H1 (cell line): ENCODE data around the gene B3GALT4. TPM values are rescaled to one million over a fixed set of nuclear protein-coding genes. Genes with fewer than 3 reads are reported as not detected.

Experiments
- CTCF ChIA-PET: fragments of 300-600 bp; sonication (Branson Sonifier 250); formaldehyde crosslinking; loops from one replicate; lab custom pipeline; 2021; ENCODE audit not compliant: partially characterized antibody; lab: Charles Lee
- POLR2A ChIA-PET: fragments of 300-600 bp; sonication (Branson Sonifier 250); formaldehyde crosslinking; loops from one replicate; lab custom pipeline; 2021; ENCODE audit warnings: inconsistent platforms; ENCODE audit not compliant: partially characterized antibody; lab: Charles Lee
- DNase-seq, 2 experiments: peaks; one replicate each; pipeline versions ENCODE4 v3.0.0 to v3.0.0-alpha.2; 2010 to 2022; ENCODE audit warnings: low spot score in 2 of 2, low read depth in 1 of 2, mixed read lengths in 1 of 2
- FAIRE-seq: peaks from 2 replicates; lab custom pipeline; 2011; peaks lifted over from hg19 to GRCh38; lab: Jason Lieb, UNC
- H2AFZ ChIP-seq: 2 replicates; pipeline ENCODE4 v1.8.1; 2012; ENCODE audit warnings: low read length, inconsistent platforms
- H2AK5ac ChIP-seq: 2 replicates; pipeline ENCODE4 v1.6.1; 2013; ENCODE audit warnings: low read depth, low read length
- H2BK120ac ChIP-seq: replicated peaks from 2 replicates; pipeline ENCODE3; 2013; ENCODE audit warnings: low read depth, low read length, inconsistent platforms
- H2BK12ac ChIP-seq: 2 replicates; pipeline ENCODE4 v1.6.1; 2013; ENCODE audit warnings: low read depth, low read length
- H2BK15ac ChIP-seq: 2 replicates; pipeline ENCODE4 v1.6.1; 2013; ENCODE audit warnings: low read length
- H2BK20ac ChIP-seq: 2 replicates; pipeline ENCODE4 v1.6.1; 2013; ENCODE audit warnings: low read length
- H2BK5ac ChIP-seq: 2 replicates; pipeline ENCODE4 v1.6.1; 2013; ENCODE audit warnings: low read depth, low read length
- H3K14ac ChIP-seq: 2 replicates; pipeline ENCODE4 v1.6.1; 2013; ENCODE audit warnings: inconsistent platforms; ENCODE audit not compliant: insufficient read length
- H3K18ac ChIP-seq: 2 replicates; pipeline ENCODE4 v1.6.1; 2013; ENCODE audit warnings: low read length; ENCODE audit errors: extremely low read depth
- H3K23ac ChIP-seq: 2 replicates; pipeline ENCODE4 v1.6.1; 2013; ENCODE audit warnings: inconsistent platforms; ENCODE audit not compliant: insufficient read length
- H3K23me2 ChIP-seq: 2 replicates; pipeline ENCODE4 v1.6.1; 2013; ENCODE audit warnings: low read depth, low read length
- H3K27ac ChIP-seq: 2 replicates; pipeline ENCODE4 v1.6.1; 2011; ENCODE audit warnings: low read depth, low read length, inconsistent platforms
- H3K27me3 ChIP-seq, 4 experiments: replicated peaks in 1 of 4; 1 replicate in 1 of 4; 2 replicates in 3 of 4; pipeline versions ENCODE4 v1.6.1 to v1.8.1; 2011 to 2013; ENCODE audit warnings: low read length in 3 of 4, mild to moderate bottlenecking in 3 of 4, inconsistent platforms in 2 of 4, mixed read lengths in 2 of 4, moderate library complexity in 1 of 4; ENCODE audit not compliant: control insufficient read depth in 3 of 4, insufficient read depth in 3 of 4; ENCODE audit errors: extremely low read depth in 1 of 4
- H3K36me3 ChIP-seq, 4 experiments: 2 replicates each; pipeline versions ENCODE4 v1.6.1 to v1.8.1; 2011 to 2013; ENCODE audit warnings: mild to moderate bottlenecking in 4 of 4, low read length in 3 of 4, moderate library complexity in 2 of 4, control low read depth in 1 of 4, inconsistent platforms in 1 of 4; ENCODE audit not compliant: insufficient read depth in 4 of 4, control insufficient read depth in 2 of 4
- H3K4ac ChIP-seq: replicated peaks from 2 replicates; pipeline ENCODE3; 2013; ENCODE audit warnings: low read length, low read depth, mixed read lengths, inconsistent platforms; ENCODE audit not compliant: insufficient read length
- H3K4me1 ChIP-seq, 4 experiments: replicated peaks in 1 of 4; 1 replicate in 1 of 4; 2 replicates in 3 of 4; pipeline versions ENCODE4 v1.6.1 to v1.8.1; 2011 to 2013; ENCODE audit warnings: low read length in 3 of 4, inconsistent platforms in 2 of 4, mixed read lengths in 1 of 4; ENCODE audit not compliant: insufficient read depth in 4 of 4, control insufficient read depth in 3 of 4
- H3K4me2 ChIP-seq, 2 experiments: 2 replicates each; pipeline versions ENCODE4 v1.6.1 to v1.8.1; 2011 to 2013; ENCODE audit warnings: low read depth in 2 of 2, low read length in 2 of 2, control low read depth in 1 of 2, inconsistent platforms in 1 of 2, mild to moderate bottlenecking in 1 of 2; ENCODE audit not compliant: insufficient read depth in 1 of 2
- H3K4me3 ChIP-seq, 4 experiments: fragments of 200-600, 300-600 bp in 1 of 4; sonication (generic), shearing (Covaris generic), sonication (Bioruptor Twin) in 1 of 4; 2 replicates each; pipeline versions ENCODE4 v1.5.1 to v1.8.1; 2011 to 2016; ENCODE audit warnings: low read length in 4 of 4, low read depth in 3 of 4, control low read depth in 2 of 4, inconsistent platforms in 2 of 4, mild to moderate bottlenecking in 2 of 4, mixed read lengths in 1 of 4, moderate library complexity in 1 of 4; ENCODE audit not compliant: insufficient read depth in 2 of 4; ENCODE audit errors: extremely low read depth in 1 of 4
- H3K56ac ChIP-seq: replicated peaks from 2 replicates; pipeline ENCODE3; 2013; ENCODE audit warnings: low read depth, mild to moderate bottlenecking, mixed read lengths, low read length, inconsistent platforms; ENCODE audit not compliant: insufficient read length
- H3K79me1 ChIP-seq: 2 replicates; pipeline ENCODE4 v1.6.1; 2013; ENCODE audit warnings: low read depth, low read length, control low read depth
- H3K79me2 ChIP-seq, 2 experiments: 2 replicates each; pipeline versions ENCODE4 v1.6.1 to v1.8.1; 2012 to 2013; ENCODE audit warnings: low read length in 2 of 2, mild to moderate bottlenecking in 2 of 2, inconsistent platforms in 1 of 2; ENCODE audit not compliant: insufficient read depth in 2 of 2, control insufficient read depth in 1 of 2
- H3K9ac ChIP-seq, 4 experiments: replicated peaks in 1 of 4; 1 replicate in 1 of 4; 2 replicates in 3 of 4; pipeline versions ENCODE4 v1.6.1 to v1.8.1; 2011 to 2013; ENCODE audit warnings: low read depth in 3 of 4, low read length in 3 of 4, control low read depth in 2 of 4, mild to moderate bottlenecking in 2 of 4, moderate library complexity in 2 of 4, inconsistent platforms in 1 of 4; ENCODE audit errors: extremely low read depth in 1 of 4
- H3K9me3 ChIP-seq, 2 experiments: 2 replicates each; pipeline versions ENCODE4 v1.6.1 to v1.8.1; 2012 to 2013; ENCODE audit warnings: mild to moderate bottlenecking in 2 of 2, moderate library complexity in 2 of 2, control low read depth in 1 of 2, inconsistent platforms in 1 of 2, low read depth in 1 of 2, low read length in 1 of 2, mixed read lengths in 1 of 2; ENCODE audit not compliant: insufficient read depth in 2 of 2
- H4K20me1 ChIP-seq, 2 experiments: replicated peaks in 1 of 2; 2 replicates each; pipeline versions ENCODE3 to v1.8.1; 2011 to 2013; ENCODE audit warnings: inconsistent platforms in 2 of 2, low read length in 2 of 2, mild to moderate bottlenecking in 1 of 2; ENCODE audit not compliant: insufficient read depth in 2 of 2, control insufficient read depth in 1 of 2
- H4K5ac ChIP-seq: 2 replicates; pipeline ENCODE4 v1.6.1; 2013; ENCODE audit warnings: low read length, low read depth, mixed read lengths, inconsistent platforms; ENCODE audit not compliant: insufficient read length
- H4K8ac ChIP-seq: 2 replicates; pipeline ENCODE4 v1.8.0; 2013; ENCODE audit warnings: mild to moderate bottlenecking, moderate library complexity, low read length, inconsistent platforms; ENCODE audit not compliant: insufficient read depth; ENCODE audit errors: extremely low read depth
- H4K91ac ChIP-seq: replicated peaks from 2 replicates; pipeline ENCODE3; 2013; ENCODE audit warnings: low read length, mixed read lengths, inconsistent platforms; ENCODE audit not compliant: insufficient read length
- ASH2L ChIP-seq: fragments of 200-600, 300-600 bp; sonication (generic); IDR thresholded peaks from one replicate; pipeline ENCODE4 v1.7.1; 2017; ENCODE audit warnings: low read length
- ATF2 ChIP-seq: IDR thresholded peaks from 2 replicates; pipeline ENCODE4 v1.6.1; 2012; ENCODE audit warnings: low read length, inconsistent platforms
- CBX5 ChIP-seq: fragments of 300-800, 300-1000 bp; sonication (generic); IDR thresholded peaks from 2 replicates; pipeline ENCODE4 v1.7.1; 2016; ENCODE audit warnings: antibody characterized with exemption, low read length, low read depth
- JUND ChIP-seq: IDR thresholded peaks from 2 replicates; pipeline ENCODE4 v1.6.1; 2011; ENCODE audit warnings: mild to moderate bottlenecking, improper control_type of control experiment, low read length
- MAFK ChIP-seq: IDR thresholded peaks from 2 replicates; pipeline ENCODE4 v1.6.1; 2012; ENCODE audit warnings: low read depth, mild to moderate bottlenecking, improper control_type of control experiment, low read length
- MAX ChIP-seq: IDR thresholded peaks from 2 replicates; pipeline ENCODE4 v1.6.1; 2012; ENCODE audit warnings: inconsistent platforms
- WGBS, 2 experiments: shearing (Covaris generic) in 1 of 2; methylation state at CpG; one replicate each; pipeline versions ENCODE4 v1.1.6 to v1.1.7; 2013 to 2015; ENCODE audit warnings: low lambda C conversion rate in 2 of 2, mixed read lengths in 2 of 2, inconsistent platforms in 1 of 2, low coverage in 1 of 2, missing lambda C conversion rate in 1 of 2; ENCODE audit not compliant: insufficient replicate concordance in 2 of 2, insufficient coverage in 1 of 2, insufficient read length in 1 of 2; ENCODE audit errors: extremely low coverage in 1 of 2, missing lambda C conversion rate in 1 of 2; 5-methylcytosine and 5-hydroxymethylcytosine counted together
- polyA plus RNA-seq, 7 experiments: library from polyadenylated mRNA; depleted of rRNA in 3 of 7; stranded (reverse) in 5 of 7; unstranded in 2 of 7; fragments of >200 nt in 5 of 7; fragments of 200-250 nt in 2 of 7; gene quantifications; 1 replicate in 5 of 7; 2 replicates in 1 of 7; 4 replicates in 1 of 7; pipeline versions ENCODE4 v1.2.1 to v1.2.3, GENCODE V29; 2011 to 2013; ENCODE audit warnings: missing spikeins in 2 of 7, mixed read lengths in 2 of 7
- total RNA-seq: library from RNA; stranded (reverse); fragmentation: NEBNext Ultra II Directional; extraction: Animal tissue kit (Norgen Biotek cat#: 25700); gene quantifications from 2 replicates; pipeline ENCODE4 v1.2.1, GENCODE V29; 2021
- TF ChIP-seq, protein P1 (sequence below), 3 experiments: IDR thresholded peaks; 1 replicate in 2 of 3; 2 replicates in 1 of 3; pipeline versions ENCODE4 v1.5.1 to v1.6.1; 2011; ENCODE audit warnings: low read length in 3 of 3, mild to moderate bottlenecking in 3 of 3, inconsistent platforms in 2 of 3, low read depth in 1 of 3, moderate library complexity in 1 of 3; ENCODE audit not compliant: insufficient read depth in 1 of 3; ENCODE audit errors: control extremely low read depth in 1 of 3

The B3GALT4 gene
- total and polyA plus RNA-seq, 2 of the 8 experiments (the other 6 are each of a cell fraction or from before 2014, with no cell fraction given) = 2.2 to 3.0 TPM

DNA sequence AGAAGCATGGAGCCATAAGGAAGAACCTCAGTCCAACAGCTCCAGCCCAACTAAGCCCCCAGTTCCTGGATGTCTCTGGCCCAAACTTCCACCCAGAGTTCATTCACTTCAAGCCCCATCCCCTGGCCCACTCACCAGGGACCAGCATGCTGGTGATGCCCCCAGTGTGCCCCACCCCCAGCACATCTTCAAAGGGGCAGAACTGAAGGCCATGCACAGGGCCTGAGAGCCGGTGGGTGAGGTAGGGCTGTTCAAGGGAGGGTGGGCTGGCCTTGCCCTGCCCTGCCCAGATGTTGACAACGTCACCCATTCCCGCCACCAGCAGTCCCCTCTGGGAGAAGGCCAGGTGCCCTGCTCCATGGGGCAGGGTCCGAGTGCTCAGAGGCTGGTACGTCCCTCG is 3.6 kb downstream of the B3GALT4 start:
- Histone ChIP-seq H3K9me3 (no peaks in the 10 kb centered on the region), H2BK5ac (0 out of 2 replicates have a peak overlapping the region, but pooled peaks have one; percentile 45), H2BK120ac (no peak overlapping the region), H3K56ac (no peak overlapping the region), H3K4me3 (no peak overlapping the region), H4K20me1 (peaks cover 4% of the 10 kb centered on the region in 2 experiments), H3K4ac (no peak overlapping the region), H4K91ac (no peak overlapping the region), H3K18ac (no peak overlapping the region), H3K79me1 (no peaks in the 10 kb centered on the region), H2BK15ac (no peak overlapping the region), H3K27ac (no peak overlapping the region), H3K23me2 (peaks cover 8% of the 10 kb centered on the region), H2AK5ac (no peak overlapping the region), H3K23ac (no peak overlapping the region), H3K79me2 (no peaks in the 10 kb centered on the region), H2AFZ (no peak overlapping the region), H2BK12ac (no peak overlapping the region), H3K9ac (no peak overlapping the region), H4K5ac (no peak overlapping the region), H4K8ac (no peak overlapping the region), H3K27me3 (no peaks in the 10 kb centered on the region), H3K36me3 (peaks cover 4 to 29% (median 16%) of the 10 kb centered on the region in 4 experiments; a peak in 7 of 8 replicates), H2BK20ac (no peak overlapping the region), H3K4me1 (peaks cover 0 to 13% (median 6%) of the 10 kb centered on the region in 4 experiments; a peak in 5 of 7 replicates), H3K4me2 (no peak overlapping the region), H3K14ac (no peak overlapping the region)
- ChIA-PET CTCF (interaction anchor here (0.6 to 8.0 kb wide), 10 partner anchors 10 to 313 kb away, joined by 3 to 81 read pairs (median 6); partner anchors contain the start of genes PFDN6, RGL2, RPS18 and TAPBP), POLR2A (interaction anchor here (1.3 to 12.0 kb wide), 3 partner anchors 8 to 14 kb away, joined by 4 to 337 read pairs (median 21); partner anchors contain the start of genes PFDN6, RGL2, RPS18 and VPS52)
- 95% methylated on average over 6 of the region's 6 CpGs; no CpG with 5 or more reads in 1 of the 2 experiments for WGBS, 2 experiments
- no peak for FAIRE-seq
- DNase-seq = no peak
- TF ChIP-seq ATF2 (no peak), CBX5 (no peak), MAFK (no peak), MAX (no peak), JUND (no peak), ASH2L (no peak)
- TF ChIP-seq, protein P1, sequence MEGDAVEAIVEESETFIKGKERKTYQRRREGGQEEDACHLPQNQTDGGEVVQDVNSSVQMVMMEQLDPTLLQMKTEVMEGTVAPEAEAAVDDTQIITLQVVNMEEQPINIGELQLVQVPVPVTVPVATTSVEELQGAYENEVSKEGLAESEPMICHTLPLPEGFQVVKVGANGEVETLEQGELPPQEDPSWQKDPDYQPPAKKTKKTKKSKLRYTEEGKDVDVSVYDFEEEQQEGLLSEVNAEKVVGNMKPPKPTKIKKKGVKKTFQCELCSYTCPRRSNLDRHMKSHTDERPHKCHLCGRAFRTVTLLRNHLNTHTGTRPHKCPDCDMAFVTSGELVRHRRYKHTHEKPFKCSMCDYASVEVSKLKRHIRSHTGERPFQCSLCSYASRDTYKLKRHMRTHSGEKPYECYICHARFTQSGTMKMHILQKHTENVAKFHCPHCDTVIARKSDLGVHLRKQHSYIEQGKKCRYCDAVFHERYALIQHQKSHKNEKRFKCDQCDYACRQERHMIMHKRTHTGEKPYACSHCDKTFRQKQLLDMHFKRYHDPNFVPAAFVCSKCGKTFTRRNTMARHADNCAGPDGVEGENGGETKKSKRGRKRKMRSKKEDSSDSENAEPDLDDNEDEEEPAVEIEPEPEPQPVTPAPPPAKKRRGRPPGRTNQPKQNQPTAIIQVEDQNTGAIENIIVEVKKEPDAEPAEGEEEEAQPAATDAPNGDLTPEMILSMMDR (IDR thresholded peaks at IDR 0.05; ENCODE audit: control extremely low read depth in 1 of 3, insufficient read depth in 1 of 3, low read depth in 1 of 3, low read length in 3 of 3) = no peak
